ENCODE results near the gene CYLD.

DNA sequence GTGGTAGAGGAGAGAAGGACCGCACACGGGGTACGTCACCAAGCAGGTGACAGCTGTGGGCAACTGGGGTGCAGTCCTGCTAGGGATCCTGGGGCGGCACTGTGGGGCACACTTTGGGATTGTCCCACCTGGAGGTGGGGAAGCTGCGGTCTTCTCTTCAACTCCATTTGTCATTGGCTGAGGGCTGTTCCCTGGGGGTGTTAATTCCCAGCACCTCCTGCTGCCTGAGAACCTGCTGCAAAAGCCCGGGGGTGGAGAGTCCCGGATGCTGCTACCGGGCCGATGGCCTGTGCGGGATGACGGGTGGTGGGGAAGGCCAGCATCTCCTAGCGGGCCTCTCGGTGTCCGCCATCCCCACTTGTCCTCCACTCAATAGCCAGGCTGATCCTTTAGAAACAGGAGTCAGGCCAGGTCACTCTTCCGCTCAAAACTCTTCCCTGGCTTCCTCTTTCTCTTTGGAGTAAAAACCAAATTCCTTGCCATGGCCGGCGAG is 100.2 kb downstream of the CYLD start:
- TF ChIP-seq, protein P1, sequence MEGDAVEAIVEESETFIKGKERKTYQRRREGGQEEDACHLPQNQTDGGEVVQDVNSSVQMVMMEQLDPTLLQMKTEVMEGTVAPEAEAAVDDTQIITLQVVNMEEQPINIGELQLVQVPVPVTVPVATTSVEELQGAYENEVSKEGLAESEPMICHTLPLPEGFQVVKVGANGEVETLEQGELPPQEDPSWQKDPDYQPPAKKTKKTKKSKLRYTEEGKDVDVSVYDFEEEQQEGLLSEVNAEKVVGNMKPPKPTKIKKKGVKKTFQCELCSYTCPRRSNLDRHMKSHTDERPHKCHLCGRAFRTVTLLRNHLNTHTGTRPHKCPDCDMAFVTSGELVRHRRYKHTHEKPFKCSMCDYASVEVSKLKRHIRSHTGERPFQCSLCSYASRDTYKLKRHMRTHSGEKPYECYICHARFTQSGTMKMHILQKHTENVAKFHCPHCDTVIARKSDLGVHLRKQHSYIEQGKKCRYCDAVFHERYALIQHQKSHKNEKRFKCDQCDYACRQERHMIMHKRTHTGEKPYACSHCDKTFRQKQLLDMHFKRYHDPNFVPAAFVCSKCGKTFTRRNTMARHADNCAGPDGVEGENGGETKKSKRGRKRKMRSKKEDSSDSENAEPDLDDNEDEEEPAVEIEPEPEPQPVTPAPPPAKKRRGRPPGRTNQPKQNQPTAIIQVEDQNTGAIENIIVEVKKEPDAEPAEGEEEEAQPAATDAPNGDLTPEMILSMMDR (IDR thresholded peaks at IDR 0.05): no peak
- TF ChIP-seq POLR2A (IDR thresholded peaks at IDR 0.05): no peak

Data from heart left ventricle (tissue), 13 donors.